SK-N-MC (cell line): ENCODE results near the gene GALNT18.

Experiments
- EZH2 ChIP-seq: fragments of 200-600 bp; sonication (generic); IDR thresholded peaks from one replicate; pipeline ENCODE4 v1.6.1; 2017; ENCODE audit warnings: antibody characterized with exemption
- POLR2AphosphoS5 ChIP-seq: IDR thresholded peaks from 2 replicates; pipeline ENCODE4 v1.6.1; 2012; ENCODE audit warnings: mild to moderate bottlenecking, low read depth, low read length, borderline replicate concordance

DNA sequence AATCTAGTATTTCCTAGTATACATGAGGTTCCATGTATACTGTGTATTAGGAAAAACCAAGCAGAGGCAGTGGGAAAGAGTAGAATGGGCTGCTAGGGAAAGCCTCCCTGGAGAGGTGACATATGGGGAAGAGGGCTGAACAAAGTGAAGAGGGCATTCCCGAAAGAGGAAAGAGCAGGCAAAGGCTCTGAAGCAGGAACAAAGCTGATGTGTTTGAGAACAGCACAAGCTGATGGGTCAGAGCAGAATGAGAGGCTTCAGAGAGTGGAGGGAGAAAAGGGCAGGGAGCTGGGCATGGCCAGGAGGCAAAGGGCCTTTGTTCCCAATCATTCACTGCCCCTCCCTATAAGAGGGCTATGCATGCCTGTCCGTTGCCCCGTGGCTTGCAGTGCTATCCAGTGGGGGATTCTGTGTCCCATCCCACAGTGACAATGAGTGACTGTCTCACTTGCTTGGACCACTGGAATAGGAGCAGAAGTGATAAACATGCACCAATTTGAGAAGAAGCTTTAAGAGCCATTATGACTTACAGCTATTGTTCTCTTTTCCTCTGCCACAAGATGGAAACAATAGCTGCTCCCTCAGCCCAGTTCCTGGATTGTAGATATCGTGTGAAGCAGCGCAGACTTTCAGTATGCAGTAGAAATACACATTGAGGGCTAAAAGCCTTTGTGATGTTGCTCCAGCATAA is 39.6 kb downstream of the GALNT18 start:
- TF ChIP-seq POLR2AphosphoS5 (no peak), EZH2 (no peak)
